ENCODE data around the gene SLC7A6OS.

Gene SLC7A6OS

DNA sequence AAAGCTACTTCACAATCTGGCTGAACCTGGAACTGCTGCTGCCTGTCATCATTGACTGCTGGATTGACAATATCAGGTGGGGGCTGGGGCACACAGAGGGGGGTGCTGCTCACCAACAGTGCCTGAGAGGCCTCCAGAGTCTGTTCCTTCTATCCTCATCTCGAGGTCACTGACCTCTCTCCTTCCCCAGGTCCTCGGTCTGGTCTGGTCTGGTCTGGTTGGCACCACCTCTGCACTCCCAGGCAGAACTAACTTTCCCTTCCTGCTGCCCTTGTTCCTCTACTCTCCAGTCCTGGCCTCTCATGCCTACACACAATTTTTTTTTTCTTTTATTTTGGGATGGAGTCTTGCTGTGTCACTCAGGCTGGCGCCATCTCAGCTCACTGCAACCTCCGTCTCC lies 61.4 kb downstream of the SLC7A6OS start:
- DNase-seq, result no peak
